HepG2 (cell line): ENCODE data around the gene SPOP. TPM values are rescaled to one million over a fixed set of nuclear protein-coding genes. Genes with fewer than 3 reads are reported as not detected.

Experiments used
- HDAC1 ChIP-seq: sonication (generic); formaldehyde crosslinking; IDR thresholded peaks from 2 replicates; pipeline ENCODE4 v1.5.1; 2020; ENCODE audit warnings: mild to moderate bottlenecking, missing genetic modification reagents
- HDAC2 ChIP-seq: sonication (generic); formaldehyde crosslinking; IDR thresholded peaks from 2 replicates; pipeline ENCODE4 v1.4.0; 2020; ENCODE audit warnings: missing genetic modification reagents
- PCBP1 ChIP-seq: fragments of 200-400 bp; formaldehyde crosslinking; IDR thresholded peaks from 2 replicates; pipeline ENCODE4 v1.6.1; 2017; ENCODE audit warnings: mild to moderate bottlenecking, low read depth, low read length, borderline replicate concordance
- POLR2A ChIP-seq, 2 experiments: IDR thresholded peaks; 2 replicates each; pipeline ENCODE4 v1.6.1; 2011; ENCODE audit warnings: low read depth in 2 of 2, low read length in 2 of 2, mild to moderate bottlenecking in 1 of 2, moderate library complexity in 1 of 2; ENCODE audit not compliant: insufficient read depth in 1 of 2
- PRPF4 ChIP-seq: fragments of 200-400 bp; formaldehyde crosslinking; IDR thresholded peaks from 2 replicates; pipeline ENCODE4 v1.6.1; 2016; ENCODE audit warnings: low read length, low read depth; ENCODE audit not compliant: poor library complexity, severe bottlenecking
- RBM39 ChIP-seq: fragments of 200-400 bp; formaldehyde crosslinking; IDR thresholded peaks from one replicate; pipeline ENCODE4 v1.6.1; 2018; ENCODE audit warnings: antibody characterized with exemption, mild to moderate bottlenecking, low read depth, low read length; ENCODE audit not compliant: poor library complexity, severe bottlenecking
- RFX1 ChIP-seq: fragments of 450-650 bp; IDR thresholded peaks from 2 replicates; pipeline ENCODE4 v1.6.1; 2017
- STAG1 ChIP-seq: sonication (generic); formaldehyde crosslinking; IDR thresholded peaks from 2 replicates; pipeline ENCODE4 v1.4.0; 2020; ENCODE audit warnings: missing genetic modification reagents
- TARDBP ChIP-seq: sonication (generic); formaldehyde crosslinking; IDR thresholded peaks from 2 replicates; pipeline ENCODE4 v1.8.0; 2022; ENCODE audit warnings: mild to moderate bottlenecking, missing genetic modification reagents
- TEAD2 ChIP-seq: sonication (generic); formaldehyde crosslinking; IDR thresholded peaks from 2 replicates; pipeline ENCODE4 v1.9.0; 2021; ENCODE audit warnings: missing genetic modification reagents
- TMF1 ChIP-seq: sonication (generic); formaldehyde crosslinking; IDR thresholded peaks from 2 replicates; pipeline ENCODE4 v1.8.1; 2022; ENCODE audit warnings: low read depth, missing genetic modification reagents
- ZNF430 ChIP-seq: sonication (generic); formaldehyde crosslinking; IDR thresholded peaks from 2 replicates; pipeline ENCODE4 v1.9.0; 2021; ENCODE audit warnings: mild to moderate bottlenecking, missing genetic modification reagents
- ZNF776 ChIP-seq: sonication (generic); formaldehyde crosslinking; IDR thresholded peaks from 2 replicates; pipeline ENCODE4 v1.4.0; 2020; ENCODE audit warnings: mild to moderate bottlenecking, missing genetic modification reagents
- polyA plus RNA-seq, 8 experiments: library from polyadenylated mRNA; depleted of rRNA in 3 of 8; stranded (reverse) in 7 of 8; unstranded in 1 of 8; fragments of >200 nt; fragmentation: Illumina TruSeq in 4 of 8; extraction: Trizol in 4 of 8; gene quantifications; 2 replicates each; pipeline versions ENCODE4 v1.2.1 to v1.2.3, GENCODE V29; 2011 to 2016; ENCODE audit warnings: low read depth in 4 of 8, missing spikeins in 1 of 8, mixed read lengths in 1 of 8; ENCODE audit not compliant: insufficient read depth in 1 of 8
- total RNA-seq, 5 experiments: library from RNA; depleted of rRNA; stranded (reverse); fragments of >200 nt; fragmentation: Illumina TruSeq; extraction: Trizol; gene quantifications; 2 replicates each; pipeline ENCODE4 v1.2.3, GENCODE V29; 2016; ENCODE audit warnings: low read depth in 1 of 5
- TF ChIP-seq, protein P1 (sequence below), 2 experiments: sonication (generic) in 1 of 2; formaldehyde crosslinking in 1 of 2; IDR thresholded peaks; 2 replicates each; pipeline versions ENCODE4 v1.4.0 to v1.6.1; 2018 to 2020; ENCODE audit warnings: missing genetic modification reagents in 2 of 2, borderline replicate concordance in 1 of 2, low read depth in 1 of 2, mild to moderate bottlenecking in 1 of 2, missing biosample characterization in 1 of 2
- TF ChIP-seq, protein P2 (sequence below): sonication (generic); formaldehyde crosslinking; IDR thresholded peaks from 2 replicates; pipeline ENCODE4 v1.8.1; 2023; ENCODE audit warnings: missing genetic modification reagents, mild to moderate bottlenecking, borderline replicate concordance
- TF ChIP-seq, protein P3 (sequence below): sonication (generic); formaldehyde crosslinking; IDR thresholded peaks from 2 replicates; pipeline ENCODE4 v1.5.0; 2020; ENCODE audit warnings: missing genetic modification reagents, mild to moderate bottlenecking, borderline replicate concordance
- TF ChIP-seq, protein P4 (sequence below): sonication (generic); formaldehyde crosslinking; IDR thresholded peaks from 2 replicates; pipeline ENCODE4 v1.4.0; 2020; ENCODE audit warnings: missing genetic modification reagents, low read depth, mild to moderate bottlenecking, borderline replicate concordance
- TF ChIP-seq, protein P5 (sequence below): sonication (generic); formaldehyde crosslinking; IDR thresholded peaks from 2 replicates; pipeline ENCODE4 v1.4.0; 2020; ENCODE audit warnings: missing genetic modification reagents, borderline replicate concordance

The SPOP gene
- total and polyA plus RNA-seq, 2 of the 13 experiments (the other 11 are each of a cell fraction or from before 2014, with no cell fraction given): 52.8 to 60.8 TPM

DNA sequence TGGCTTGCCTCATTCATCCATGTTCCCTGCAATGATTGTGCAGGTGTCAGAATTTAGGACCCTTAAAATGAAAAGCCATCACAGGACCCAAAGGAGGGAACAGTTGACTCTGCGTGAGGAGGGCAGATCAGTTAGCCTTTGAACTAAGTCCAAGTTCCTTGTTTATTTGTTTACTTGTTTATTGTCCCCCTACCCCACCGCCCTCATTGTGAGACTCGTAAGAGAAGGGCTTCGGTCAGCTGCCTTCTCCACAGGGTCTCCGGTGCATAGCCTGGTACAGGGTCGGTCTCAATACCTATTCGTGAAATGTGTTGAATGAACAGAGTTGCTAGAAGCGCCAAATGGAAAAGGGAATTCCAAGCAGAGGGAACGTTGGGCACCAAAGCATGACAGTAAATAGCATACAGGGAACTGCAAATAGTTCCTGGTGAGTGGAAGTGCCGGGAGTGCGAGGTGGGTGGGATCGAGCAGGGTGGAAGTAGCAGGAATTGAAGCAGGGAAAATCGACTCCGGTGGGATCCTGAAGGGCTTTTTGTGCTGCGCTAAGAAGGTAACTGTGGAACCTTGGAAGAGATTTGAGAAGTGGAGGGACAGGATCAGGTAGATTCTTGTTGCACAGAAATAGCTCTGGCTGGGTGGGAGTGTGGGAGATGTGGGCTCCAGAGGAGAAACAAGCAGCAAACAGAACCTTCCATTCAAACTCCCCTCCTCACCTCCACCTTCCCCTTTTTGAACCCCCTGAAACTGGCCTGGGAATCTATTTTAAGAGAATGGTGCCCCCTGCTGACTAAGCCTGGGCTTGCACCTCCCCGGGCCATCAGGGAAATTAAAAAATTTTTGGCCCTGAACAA is 17.2 kb upstream of the SPOP start (continued):
- no peak for TF ChIP-seq PCBP1
- TF ChIP-seq, protein P1, sequence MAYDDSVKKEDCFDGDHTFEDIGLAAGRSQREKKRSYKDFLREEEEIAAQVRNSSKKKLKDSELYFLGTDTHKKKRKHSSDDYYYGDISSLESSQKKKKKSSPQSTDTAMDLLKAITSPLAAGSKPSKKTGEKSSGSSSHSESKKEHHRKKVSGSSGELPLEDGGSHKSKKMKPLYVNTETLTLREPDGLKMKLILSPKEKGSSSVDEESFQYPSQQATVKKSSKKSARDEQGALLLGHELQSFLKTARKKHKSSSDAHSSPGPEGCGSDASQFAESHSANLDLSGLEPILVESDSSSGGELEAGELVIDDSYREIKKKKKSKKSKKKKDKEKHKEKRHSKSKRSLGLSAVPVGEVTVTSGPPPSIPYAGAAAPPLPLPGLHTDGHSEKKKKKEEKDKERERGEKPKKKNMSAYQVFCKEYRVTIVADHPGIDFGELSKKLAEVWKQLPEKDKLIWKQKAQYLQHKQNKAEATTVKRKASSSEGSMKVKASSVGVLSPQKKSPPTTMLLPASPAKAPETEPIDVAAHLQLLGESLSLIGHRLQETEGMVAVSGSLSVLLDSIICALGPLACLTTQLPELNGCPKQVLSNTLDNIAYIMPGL (CRISPR knock-in tag; IDR thresholded peaks at IDR 0.05; ENCODE audit: borderline replicate concordance in 1 of 2, low read depth in 1 of 2): peak in 1 of 2 experiments; percentile 41; a peak in 1 of 4 replicates
- no peak for TF ChIP-seq RFX1
- TF ChIP-seq HDAC2 (CRISPR knock-in tag): peak; percentile 17; the same call in 1 of the 2 replicates
- TF ChIP-seq HDAC1 (CRISPR knock-in tag): no peak
- no peak for TF ChIP-seq PRPF4
- TF ChIP-seq, protein P2, sequence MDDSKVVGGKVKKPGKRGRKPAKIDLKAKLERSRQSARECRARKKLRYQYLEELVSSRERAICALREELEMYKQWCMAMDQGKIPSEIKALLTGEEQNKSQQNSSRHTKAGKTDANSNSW: no peak
- TF ChIP-seq, protein P3, sequence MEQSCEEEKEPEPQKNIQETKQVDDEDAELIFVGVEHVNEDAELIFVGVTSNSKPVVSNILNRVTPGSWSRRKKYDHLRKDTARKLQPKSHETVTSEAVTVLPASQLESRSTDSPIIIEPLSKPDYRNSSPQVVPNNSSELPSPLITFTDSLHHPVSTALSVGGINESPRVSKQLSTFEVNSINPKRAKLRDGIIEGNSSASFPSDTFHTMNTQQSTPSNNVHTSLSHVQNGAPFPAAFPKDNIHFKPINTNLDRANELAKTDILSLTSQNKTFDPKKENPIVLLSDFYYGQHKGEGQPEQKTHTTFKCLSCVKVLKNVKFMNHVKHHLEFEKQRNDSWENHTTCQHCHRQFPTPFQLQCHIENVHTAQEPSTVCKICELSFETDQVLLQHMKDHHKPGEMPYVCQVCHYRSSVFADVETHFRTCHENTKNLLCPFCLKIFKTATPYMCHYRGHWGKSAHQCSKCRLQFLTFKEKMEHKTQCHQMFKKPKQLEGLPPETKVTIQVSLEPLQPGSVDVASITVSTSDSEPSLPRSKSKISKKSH (CRISPR knock-in tag): no peak
- no peak for TF ChIP-seq POLR2A (IDR thresholded peaks at IDR 0.05; ENCODE audit: insufficient read depth in 1 of 2, low read depth in 2 of 2, low read length in 2 of 2)
- no peak for TF ChIP-seq TEAD2 (CRISPR knock-in tag)
- TF ChIP-seq TARDBP: no peak
- TF ChIP-seq ZNF776 (CRISPR knock-in tag): no peak
- peak; percentile 94 for TF ChIP-seq STAG1 (CRISPR knock-in tag)
- TF ChIP-seq, protein P4, sequence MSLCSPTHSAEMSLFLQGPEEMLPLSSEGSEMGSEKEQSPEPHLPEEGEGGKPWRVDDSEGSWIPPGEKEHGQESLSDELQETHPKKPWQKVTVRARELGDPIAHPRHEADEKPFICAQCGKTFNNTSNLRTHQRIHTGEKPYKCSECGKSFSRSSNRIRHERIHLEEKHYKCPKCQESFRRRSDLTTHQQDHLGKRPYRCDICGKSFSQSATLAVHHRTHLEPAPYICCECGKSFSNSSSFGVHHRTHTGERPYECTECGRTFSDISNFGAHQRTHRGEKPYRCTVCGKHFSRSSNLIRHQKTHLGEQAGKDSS (CRISPR knock-in tag): no peak
- no peak for TF ChIP-seq ZNF430
- no peak for TF ChIP-seq TMF1 (CRISPR knock-in tag)
- no peak for TF ChIP-seq RBM39
- TF ChIP-seq, protein P5, sequence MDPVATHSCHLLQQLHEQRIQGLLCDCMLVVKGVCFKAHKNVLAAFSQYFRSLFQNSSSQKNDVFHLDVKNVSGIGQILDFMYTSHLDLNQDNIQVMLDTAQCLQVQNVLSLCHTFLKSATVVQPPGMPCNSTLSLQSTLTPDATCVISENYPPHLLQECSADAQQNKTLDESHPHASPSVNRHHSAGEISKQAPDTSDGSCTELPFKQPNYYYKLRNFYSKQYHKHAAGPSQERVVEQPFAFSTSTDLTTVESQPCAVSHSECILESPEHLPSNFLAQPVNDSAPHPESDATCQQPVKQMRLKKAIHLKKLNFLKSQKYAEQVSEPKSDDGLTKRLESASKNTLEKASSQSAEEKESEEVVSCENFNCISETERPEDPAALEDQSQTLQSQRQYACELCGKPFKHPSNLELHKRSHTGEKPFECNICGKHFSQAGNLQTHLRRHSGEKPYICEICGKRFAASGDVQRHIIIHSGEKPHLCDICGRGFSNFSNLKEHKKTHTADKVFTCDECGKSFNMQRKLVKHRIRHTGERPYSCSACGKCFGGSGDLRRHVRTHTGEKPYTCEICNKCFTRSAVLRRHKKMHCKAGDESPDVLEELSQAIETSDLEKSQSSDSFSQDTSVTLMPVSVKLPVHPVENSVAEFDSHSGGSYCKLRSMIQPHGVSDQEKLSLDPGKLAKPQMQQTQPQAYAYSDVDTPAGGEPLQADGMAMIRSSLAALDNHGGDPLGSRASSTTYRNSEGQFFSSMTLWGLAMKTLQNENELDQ (CRISPR knock-in tag): no peak
